H1 (cell line): ENCODE results near the gene ABCG1. TPM values are rescaled to one million over a fixed set of nuclear protein-coding genes. Genes with fewer than 3 reads are reported as not detected.
A peak's percentile ranks its signal among the peaks of the same experiment; 100 is the strongest.

Experiments
- CTCF ChIA-PET: fragments of 300-600 bp; sonication (Branson Sonifier 250); formaldehyde crosslinking; loops from one replicate; lab custom pipeline; 2021; ENCODE audit not compliant: partially characterized antibody; lab: Charles Lee
- POLR2A ChIA-PET: fragments of 300-600 bp; sonication (Branson Sonifier 250); formaldehyde crosslinking; loops from one replicate; lab custom pipeline; 2021; ENCODE audit warnings: inconsistent platforms; ENCODE audit not compliant: partially characterized antibody; lab: Charles Lee
- DNase-seq, 2 experiments: peaks; one replicate each; pipeline versions ENCODE4 v3.0.0 to v3.0.0-alpha.2; 2010 to 2022; ENCODE audit warnings: low spot score in 2 of 2, low read depth in 1 of 2, mixed read lengths in 1 of 2
- FAIRE-seq: peaks from 2 replicates; lab custom pipeline; 2011; peaks lifted over from hg19 to GRCh38; lab: Jason Lieb, UNC
- H2AFZ ChIP-seq: 2 replicates; pipeline ENCODE4 v1.8.1; 2012; ENCODE audit warnings: low read length, inconsistent platforms
- H2AK5ac ChIP-seq: 2 replicates; pipeline ENCODE4 v1.6.1; 2013; ENCODE audit warnings: low read depth, low read length
- H2BK120ac ChIP-seq: replicated peaks from 2 replicates; pipeline ENCODE3; 2013; ENCODE audit warnings: low read depth, low read length, inconsistent platforms
- H2BK12ac ChIP-seq: 2 replicates; pipeline ENCODE4 v1.6.1; 2013; ENCODE audit warnings: low read depth, low read length
- H2BK15ac ChIP-seq: 2 replicates; pipeline ENCODE4 v1.6.1; 2013; ENCODE audit warnings: low read length
- H2BK20ac ChIP-seq: 2 replicates; pipeline ENCODE4 v1.6.1; 2013; ENCODE audit warnings: low read length
- H2BK5ac ChIP-seq: 2 replicates; pipeline ENCODE4 v1.6.1; 2013; ENCODE audit warnings: low read depth, low read length
- H3K14ac ChIP-seq: 2 replicates; pipeline ENCODE4 v1.6.1; 2013; ENCODE audit warnings: inconsistent platforms; ENCODE audit not compliant: insufficient read length
- H3K18ac ChIP-seq: 2 replicates; pipeline ENCODE4 v1.6.1; 2013; ENCODE audit warnings: low read length; ENCODE audit errors: extremely low read depth
- H3K23ac ChIP-seq: 2 replicates; pipeline ENCODE4 v1.6.1; 2013; ENCODE audit warnings: inconsistent platforms; ENCODE audit not compliant: insufficient read length
- H3K23me2 ChIP-seq: 2 replicates; pipeline ENCODE4 v1.6.1; 2013; ENCODE audit warnings: low read depth, low read length
- H3K27ac ChIP-seq: 2 replicates; pipeline ENCODE4 v1.6.1; 2011; ENCODE audit warnings: low read depth, low read length, inconsistent platforms
- H3K27me3 ChIP-seq, 4 experiments: replicated peaks in 1 of 4; 1 replicate in 1 of 4; 2 replicates in 3 of 4; pipeline versions ENCODE4 v1.6.1 to v1.8.1; 2011 to 2013; ENCODE audit warnings: low read length in 3 of 4, mild to moderate bottlenecking in 3 of 4, inconsistent platforms in 2 of 4, mixed read lengths in 2 of 4, moderate library complexity in 1 of 4; ENCODE audit not compliant: control insufficient read depth in 3 of 4, insufficient read depth in 3 of 4; ENCODE audit errors: extremely low read depth in 1 of 4
- H3K36me3 ChIP-seq, 4 experiments: 2 replicates each; pipeline versions ENCODE4 v1.6.1 to v1.8.1; 2011 to 2013; ENCODE audit warnings: mild to moderate bottlenecking in 4 of 4, low read length in 3 of 4, moderate library complexity in 2 of 4, control low read depth in 1 of 4, inconsistent platforms in 1 of 4; ENCODE audit not compliant: insufficient read depth in 4 of 4, control insufficient read depth in 2 of 4
- H3K4ac ChIP-seq: replicated peaks from 2 replicates; pipeline ENCODE3; 2013; ENCODE audit warnings: low read length, low read depth, mixed read lengths, inconsistent platforms; ENCODE audit not compliant: insufficient read length
- H3K4me1 ChIP-seq, 4 experiments: replicated peaks in 1 of 4; 1 replicate in 1 of 4; 2 replicates in 3 of 4; pipeline versions ENCODE4 v1.6.1 to v1.8.1; 2011 to 2013; ENCODE audit warnings: low read length in 3 of 4, inconsistent platforms in 2 of 4, mixed read lengths in 1 of 4; ENCODE audit not compliant: insufficient read depth in 4 of 4, control insufficient read depth in 3 of 4
- H3K4me2 ChIP-seq, 2 experiments: 2 replicates each; pipeline versions ENCODE4 v1.6.1 to v1.8.1; 2011 to 2013; ENCODE audit warnings: low read depth in 2 of 2, low read length in 2 of 2, control low read depth in 1 of 2, inconsistent platforms in 1 of 2, mild to moderate bottlenecking in 1 of 2; ENCODE audit not compliant: insufficient read depth in 1 of 2
- H3K4me3 ChIP-seq, 4 experiments: fragments of 200-600, 300-600 bp in 1 of 4; sonication (generic), shearing (Covaris generic), sonication (Bioruptor Twin) in 1 of 4; 2 replicates each; pipeline versions ENCODE4 v1.5.1 to v1.8.1; 2011 to 2016; ENCODE audit warnings: low read length in 4 of 4, low read depth in 3 of 4, control low read depth in 2 of 4, inconsistent platforms in 2 of 4, mild to moderate bottlenecking in 2 of 4, mixed read lengths in 1 of 4, moderate library complexity in 1 of 4; ENCODE audit not compliant: insufficient read depth in 2 of 4; ENCODE audit errors: extremely low read depth in 1 of 4
- H3K56ac ChIP-seq: replicated peaks from 2 replicates; pipeline ENCODE3; 2013; ENCODE audit warnings: low read depth, mild to moderate bottlenecking, mixed read lengths, low read length, inconsistent platforms; ENCODE audit not compliant: insufficient read length
- H3K79me1 ChIP-seq: 2 replicates; pipeline ENCODE4 v1.6.1; 2013; ENCODE audit warnings: low read depth, low read length, control low read depth
- H3K79me2 ChIP-seq, 2 experiments: 2 replicates each; pipeline versions ENCODE4 v1.6.1 to v1.8.1; 2012 to 2013; ENCODE audit warnings: low read length in 2 of 2, mild to moderate bottlenecking in 2 of 2, inconsistent platforms in 1 of 2; ENCODE audit not compliant: insufficient read depth in 2 of 2, control insufficient read depth in 1 of 2
- H3K9ac ChIP-seq, 4 experiments: replicated peaks in 1 of 4; 1 replicate in 1 of 4; 2 replicates in 3 of 4; pipeline versions ENCODE4 v1.6.1 to v1.8.1; 2011 to 2013; ENCODE audit warnings: low read depth in 3 of 4, low read length in 3 of 4, control low read depth in 2 of 4, mild to moderate bottlenecking in 2 of 4, moderate library complexity in 2 of 4, inconsistent platforms in 1 of 4; ENCODE audit errors: extremely low read depth in 1 of 4
- H3K9me3 ChIP-seq, 2 experiments: 2 replicates each; pipeline versions ENCODE4 v1.6.1 to v1.8.1; 2012 to 2013; ENCODE audit warnings: mild to moderate bottlenecking in 2 of 2, moderate library complexity in 2 of 2, control low read depth in 1 of 2, inconsistent platforms in 1 of 2, low read depth in 1 of 2, low read length in 1 of 2, mixed read lengths in 1 of 2; ENCODE audit not compliant: insufficient read depth in 2 of 2
- H4K20me1 ChIP-seq, 2 experiments: replicated peaks in 1 of 2; 2 replicates each; pipeline versions ENCODE3 to v1.8.1; 2011 to 2013; ENCODE audit warnings: inconsistent platforms in 2 of 2, low read length in 2 of 2, mild to moderate bottlenecking in 1 of 2; ENCODE audit not compliant: insufficient read depth in 2 of 2, control insufficient read depth in 1 of 2
- H4K5ac ChIP-seq: 2 replicates; pipeline ENCODE4 v1.6.1; 2013; ENCODE audit warnings: low read length, low read depth, mixed read lengths, inconsistent platforms; ENCODE audit not compliant: insufficient read length
- H4K8ac ChIP-seq: 2 replicates; pipeline ENCODE4 v1.8.0; 2013; ENCODE audit warnings: mild to moderate bottlenecking, moderate library complexity, low read length, inconsistent platforms; ENCODE audit not compliant: insufficient read depth; ENCODE audit errors: extremely low read depth
- H4K91ac ChIP-seq: replicated peaks from 2 replicates; pipeline ENCODE3; 2013; ENCODE audit warnings: low read length, mixed read lengths, inconsistent platforms; ENCODE audit not compliant: insufficient read length
- BRCA1 ChIP-seq: IDR thresholded peaks from 2 replicates; pipeline ENCODE4 v1.6.1; 2012; ENCODE audit warnings: low read depth, low read length, improper control_type of control experiment
- CBX8 ChIP-seq: fragments of 300-800, 300-1000 bp; sonication (generic); IDR thresholded peaks from 2 replicates; pipeline ENCODE4 v1.7.1; 2016; ENCODE audit warnings: low read depth, low read length, borderline replicate concordance
- GTF2F1 ChIP-seq: IDR thresholded peaks from 2 replicates; pipeline ENCODE4 v1.6.1; 2012; ENCODE audit warnings: low read depth, low read length, improper control_type of control experiment, borderline replicate concordance
- KDM4A ChIP-seq: IDR thresholded peaks from one replicate; pipeline ENCODE4 v1.7.1; 2012; ENCODE audit warnings: low read depth, mild to moderate bottlenecking, moderate library complexity, low read length, inconsistent platforms; ENCODE audit not compliant: severe bottlenecking
- POLR2A ChIP-seq, 2 experiments: IDR thresholded peaks; 1 replicate in 1 of 2; 2 replicates in 1 of 2; pipeline ENCODE4 v1.6.1; 2011; ENCODE audit warnings: low read depth in 2 of 2, low read length in 2 of 2, mild to moderate bottlenecking in 2 of 2; ENCODE audit errors: control extremely low read depth in 1 of 2
- POU5F1 ChIP-seq: IDR thresholded peaks from 2 replicates; pipeline ENCODE4 v1.6.1; 2011; ENCODE audit warnings: low read depth, mild to moderate bottlenecking, low read length, moderate library complexity
- RFX5 ChIP-seq: IDR thresholded peaks from 2 replicates; pipeline ENCODE4 v1.6.1; 2011; ENCODE audit warnings: low read depth, low read length, improper control_type of control experiment, borderline replicate concordance
- RNF2 ChIP-seq: fragments of 200-900, 300-1000 bp; sonication (generic); IDR thresholded peaks from 2 replicates; pipeline ENCODE4 v1.7.1; 2016; ENCODE audit warnings: borderline replicate concordance, low read depth, mild to moderate bottlenecking, antibody characterized with exemption, low read length; ENCODE audit not compliant: poor library complexity, severe bottlenecking; ENCODE audit errors: missing control alignments
- SP2 ChIP-seq: IDR thresholded peaks from 2 replicates; pipeline ENCODE4 v1.6.1; 2012; ENCODE audit warnings: mild to moderate bottlenecking, low read length, inconsistent platforms
- TCF12 ChIP-seq: IDR thresholded peaks from 2 replicates; pipeline ENCODE4 v1.6.1; 2011; ENCODE audit warnings: low read depth, mild to moderate bottlenecking, low read length
- WGBS, 2 experiments: shearing (Covaris generic) in 1 of 2; methylation state at CpG; one replicate each; pipeline versions ENCODE4 v1.1.6 to v1.1.7; 2013 to 2015; ENCODE audit warnings: low lambda C conversion rate in 2 of 2, mixed read lengths in 2 of 2, inconsistent platforms in 1 of 2, low coverage in 1 of 2, missing lambda C conversion rate in 1 of 2; ENCODE audit not compliant: insufficient replicate concordance in 2 of 2, insufficient coverage in 1 of 2, insufficient read length in 1 of 2; ENCODE audit errors: extremely low coverage in 1 of 2, missing lambda C conversion rate in 1 of 2; 5-methylcytosine and 5-hydroxymethylcytosine counted together
- polyA plus RNA-seq, 7 experiments: library from polyadenylated mRNA; depleted of rRNA in 3 of 7; stranded (reverse) in 5 of 7; unstranded in 2 of 7; fragments of >200 nt in 5 of 7; fragments of 200-250 nt in 2 of 7; gene quantifications; 1 replicate in 5 of 7; 2 replicates in 1 of 7; 4 replicates in 1 of 7; pipeline versions ENCODE4 v1.2.1 to v1.2.3, GENCODE V29; 2011 to 2013; ENCODE audit warnings: missing spikeins in 2 of 7, mixed read lengths in 2 of 7
- total RNA-seq: library from RNA; stranded (reverse); fragmentation: NEBNext Ultra II Directional; extraction: Animal tissue kit (Norgen Biotek cat#: 25700); gene quantifications from 2 replicates; pipeline ENCODE4 v1.2.1, GENCODE V29; 2021
- TF ChIP-seq, protein P1 (sequence below): IDR thresholded peaks from 2 replicates; pipeline ENCODE4 v1.6.1; 2012; ENCODE audit warnings: low read length, inconsistent platforms

The ABCG1 gene
- total and polyA plus RNA-seq, 2 of the 8 experiments (the other 6 are each of a cell fraction or from before 2014, with no cell fraction given): 2.1 to 4.0 TPM

DNA sequence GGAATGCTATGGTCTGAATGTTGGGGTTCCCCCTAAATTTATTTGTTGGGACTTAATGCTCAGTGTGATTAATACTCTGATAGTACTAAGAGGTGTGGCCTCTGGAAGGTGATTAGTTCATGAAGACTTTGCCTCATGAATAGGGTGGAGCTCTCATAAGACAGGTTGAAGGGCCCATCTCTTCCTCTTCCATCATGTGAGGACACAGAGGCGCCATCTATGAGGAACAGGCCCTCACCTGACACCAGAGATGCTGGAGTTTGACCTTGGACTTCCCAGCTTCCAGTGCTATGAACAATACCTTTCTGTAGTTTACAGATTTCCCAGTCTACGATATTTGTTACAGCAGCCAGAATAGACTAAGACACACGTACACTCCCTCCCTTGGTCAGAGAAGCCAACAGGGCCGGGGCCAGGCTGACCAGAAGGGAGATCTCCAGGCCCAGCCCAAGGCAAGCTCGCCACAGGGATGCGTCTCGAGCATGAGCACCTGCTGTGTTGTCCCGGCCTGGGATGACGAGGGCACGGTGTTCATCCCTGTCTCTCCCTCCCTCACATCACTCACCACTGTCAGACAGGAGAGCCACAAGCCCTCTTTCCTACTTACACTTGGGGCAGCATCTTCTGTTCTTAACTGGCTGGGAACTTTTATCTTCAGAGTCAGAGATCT is 4.7 kb upstream of the ABCG1 start:
- Histone ChIP-seq H4K20me1 (no peaks in the 10 kb centered on the region), H3K36me3 (no peaks in the 10 kb centered on the region), H3K56ac (no peak overlapping the region), H2BK120ac (no peak overlapping the region), H4K91ac (no peak overlapping the region), H3K4me2 (no peak overlapping the region), H3K23me2 (no peaks in the 10 kb centered on the region; the same call in 1 of the 2 replicates), H2AK5ac (peak overlapping the region; percentile 82; the same call in 1 of the 2 replicates), H2BK15ac (no peak overlapping the region), H3K9me3 (peaks cover 11 to 16% of the 10 kb centered on the region in 2 experiments), H3K79me1 (no peaks in the 10 kb centered on the region), H3K4ac (no peak overlapping the region), H3K27me3 (peaks cover 2 to 18% (median 11%) of the 10 kb centered on the region in 4 experiments), H4K8ac (no peak overlapping the region), H3K9ac (no peak overlapping the region), H3K79me2 (no peaks in the 10 kb centered on the region), H3K23ac (no peak overlapping the region), H3K27ac (no peak overlapping the region), H3K4me1 (peaks cover 0 to 4% (median under 1%) of the 10 kb centered on the region in 4 experiments; a peak in 1 of 7 replicates), H3K18ac (no peak overlapping the region), H3K14ac (no peak overlapping the region), H2AFZ (no peak overlapping the region), H2BK12ac (no peak overlapping the region), H2BK20ac (no peak overlapping the region), H2BK5ac (no peak overlapping the region), H4K5ac (no peak overlapping the region), H3K4me3 (no peak overlapping the region)
- WGBS, 2 experiments: 89% methylated on average over 10 of the region's 10 CpGs; no CpG with 5 or more reads in 1 of the 2 experiments
- FAIRE-seq (no peak), DNase-seq (no peak)
- POLR2A ChIA-PET: no interaction called here
- CTCF ChIA-PET: interaction anchor here (1.2 kb wide), 1 partner anchor 19 kb away, joined by 3 read pairs; no protein-coding TSS in a partner anchor
- no peak for TF ChIP-seq RFX5
- TF ChIP-seq POLR2A (IDR thresholded peaks at IDR 0.05; ENCODE audit: control extremely low read depth in 1 of 2, low read depth in 2 of 2, low read length in 2 of 2): no peak
- no peak for TF ChIP-seq TCF12
- TF ChIP-seq BRCA1: no peak
- no peak for TF ChIP-seq CBX8
- TF ChIP-seq, protein P1, sequence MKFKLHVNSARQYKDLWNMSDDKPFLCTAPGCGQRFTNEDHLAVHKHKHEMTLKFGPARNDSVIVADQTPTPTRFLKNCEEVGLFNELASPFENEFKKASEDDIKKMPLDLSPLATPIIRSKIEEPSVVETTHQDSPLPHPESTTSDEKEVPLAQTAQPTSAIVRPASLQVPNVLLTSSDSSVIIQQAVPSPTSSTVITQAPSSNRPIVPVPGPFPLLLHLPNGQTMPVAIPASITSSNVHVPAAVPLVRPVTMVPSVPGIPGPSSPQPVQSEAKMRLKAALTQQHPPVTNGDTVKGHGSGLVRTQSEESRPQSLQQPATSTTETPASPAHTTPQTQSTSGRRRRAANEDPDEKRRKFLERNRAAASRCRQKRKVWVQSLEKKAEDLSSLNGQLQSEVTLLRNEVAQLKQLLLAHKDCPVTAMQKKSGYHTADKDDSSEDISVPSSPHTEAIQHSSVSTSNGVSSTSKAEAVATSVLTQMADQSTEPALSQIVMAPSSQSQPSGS: no peak
- TF ChIP-seq POU5F1: no peak
- no peak for TF ChIP-seq RNF2
- no peak for TF ChIP-seq SP2
- no peak for TF ChIP-seq KDM4A
- no peak for TF ChIP-seq GTF2F1
